HL-60 (cell line): ENCODE measurements around the gene PLAAT3.
"Not testable (repeated sequence)": the region's sequence is repeated elsewhere in the genome, so short reads cannot be mapped to it uniquely, and the experiment has no call there.

Experiments
- GABPA ChIP-seq: IDR thresholded peaks from 2 replicates; pipeline ENCODE4 v1.6.1; 2012; ENCODE audit warnings: low read depth
- POLR2AphosphoS5 ChIP-seq: IDR thresholded peaks from 2 replicates; pipeline ENCODE4 v1.6.1; 2012; ENCODE audit warnings: low read depth
- SPI1 ChIP-seq: IDR thresholded peaks from 2 replicates; pipeline ENCODE4 v1.6.1; 2012; ENCODE audit warnings: low read depth, mild to moderate bottlenecking, borderline replicate concordance
- TF ChIP-seq, protein P1 (sequence below): IDR thresholded peaks from one replicate; pipeline ENCODE4 v1.5.1; 2011; ENCODE audit warnings: low read length, control low read depth, inconsistent platforms; ENCODE audit not compliant: insufficient read depth
- TF ChIP-seq, protein P2 (sequence below): IDR thresholded peaks from 2 replicates; pipeline ENCODE4 v1.6.1; 2012; ENCODE audit warnings: low read depth; ENCODE audit not compliant: insufficient replicate concordance

DNA sequence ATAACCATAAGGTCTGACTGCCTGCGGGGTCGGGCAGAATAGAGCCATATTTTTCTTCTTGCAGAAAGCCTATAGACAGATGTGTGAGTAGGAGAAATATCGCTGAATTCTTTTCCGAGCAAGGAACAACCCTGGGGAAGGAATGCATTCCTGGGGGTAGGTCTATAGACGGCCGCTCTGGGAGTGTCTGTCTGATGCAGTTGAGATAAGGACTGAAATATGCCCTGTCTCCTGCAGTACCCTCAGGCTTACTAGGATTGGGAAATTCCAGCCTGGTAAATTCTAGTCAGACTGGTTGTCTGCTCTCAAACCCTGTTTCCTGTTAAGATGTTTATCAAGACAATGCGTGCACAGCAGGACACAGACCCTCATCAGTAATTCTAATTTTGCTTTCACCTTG is 33.0 kb downstream of the PLAAT3 start:
- TF ChIP-seq, protein P1, sequence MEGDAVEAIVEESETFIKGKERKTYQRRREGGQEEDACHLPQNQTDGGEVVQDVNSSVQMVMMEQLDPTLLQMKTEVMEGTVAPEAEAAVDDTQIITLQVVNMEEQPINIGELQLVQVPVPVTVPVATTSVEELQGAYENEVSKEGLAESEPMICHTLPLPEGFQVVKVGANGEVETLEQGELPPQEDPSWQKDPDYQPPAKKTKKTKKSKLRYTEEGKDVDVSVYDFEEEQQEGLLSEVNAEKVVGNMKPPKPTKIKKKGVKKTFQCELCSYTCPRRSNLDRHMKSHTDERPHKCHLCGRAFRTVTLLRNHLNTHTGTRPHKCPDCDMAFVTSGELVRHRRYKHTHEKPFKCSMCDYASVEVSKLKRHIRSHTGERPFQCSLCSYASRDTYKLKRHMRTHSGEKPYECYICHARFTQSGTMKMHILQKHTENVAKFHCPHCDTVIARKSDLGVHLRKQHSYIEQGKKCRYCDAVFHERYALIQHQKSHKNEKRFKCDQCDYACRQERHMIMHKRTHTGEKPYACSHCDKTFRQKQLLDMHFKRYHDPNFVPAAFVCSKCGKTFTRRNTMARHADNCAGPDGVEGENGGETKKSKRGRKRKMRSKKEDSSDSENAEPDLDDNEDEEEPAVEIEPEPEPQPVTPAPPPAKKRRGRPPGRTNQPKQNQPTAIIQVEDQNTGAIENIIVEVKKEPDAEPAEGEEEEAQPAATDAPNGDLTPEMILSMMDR: not testable (repeated sequence)
- TF ChIP-seq SPI1, POLR2AphosphoS5, GABPA: not testable (repeated sequence)
- TF ChIP-seq, protein P2, sequence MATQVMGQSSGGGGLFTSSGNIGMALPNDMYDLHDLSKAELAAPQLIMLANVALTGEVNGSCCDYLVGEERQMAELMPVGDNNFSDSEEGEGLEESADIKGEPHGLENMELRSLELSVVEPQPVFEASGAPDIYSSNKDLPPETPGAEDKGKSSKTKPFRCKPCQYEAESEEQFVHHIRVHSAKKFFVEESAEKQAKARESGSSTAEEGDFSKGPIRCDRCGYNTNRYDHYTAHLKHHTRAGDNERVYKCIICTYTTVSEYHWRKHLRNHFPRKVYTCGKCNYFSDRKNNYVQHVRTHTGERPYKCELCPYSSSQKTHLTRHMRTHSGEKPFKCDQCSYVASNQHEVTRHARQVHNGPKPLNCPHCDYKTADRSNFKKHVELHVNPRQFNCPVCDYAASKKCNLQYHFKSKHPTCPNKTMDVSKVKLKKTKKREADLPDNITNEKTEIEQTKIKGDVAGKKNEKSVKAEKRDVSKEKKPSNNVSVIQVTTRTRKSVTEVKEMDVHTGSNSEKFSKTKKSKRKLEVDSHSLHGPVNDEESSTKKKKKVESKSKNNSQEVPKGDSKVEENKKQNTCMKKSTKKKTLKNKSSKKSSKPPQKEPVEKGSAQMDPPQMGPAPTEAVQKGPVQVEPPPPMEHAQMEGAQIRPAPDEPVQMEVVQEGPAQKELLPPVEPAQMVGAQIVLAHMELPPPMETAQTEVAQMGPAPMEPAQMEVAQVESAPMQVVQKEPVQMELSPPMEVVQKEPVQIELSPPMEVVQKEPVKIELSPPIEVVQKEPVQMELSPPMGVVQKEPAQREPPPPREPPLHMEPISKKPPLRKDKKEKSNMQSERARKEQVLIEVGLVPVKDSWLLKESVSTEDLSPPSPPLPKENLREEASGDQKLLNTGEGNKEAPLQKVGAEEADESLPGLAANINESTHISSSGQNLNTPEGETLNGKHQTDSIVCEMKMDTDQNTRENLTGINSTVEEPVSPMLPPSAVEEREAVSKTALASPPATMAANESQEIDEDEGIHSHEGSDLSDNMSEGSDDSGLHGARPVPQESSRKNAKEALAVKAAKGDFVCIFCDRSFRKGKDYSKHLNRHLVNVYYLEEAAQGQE: not testable (repeated sequence)
